Ovary (tissue), 9 donors: ENCODE data around the gene ABCA13. TPM values are rescaled to one million over a fixed set of nuclear protein-coding genes. Genes with fewer than 3 reads are reported as not detected.

ENCODE experiments used
- DNase-seq, 5 donors: peaks; one replicate each; pipeline ENCODE4 v3.0.0-alpha.2; 2019 to 2020
- H3K27ac ChIP-seq, 2 donors: fragments of 200-600 bp; one replicate each; pipeline versions ENCODE4 v1.5.1 to v1.8.0; 2019 to 2022
- H3K27me3 ChIP-seq: fragments of 200-600 bp; one replicate; pipeline ENCODE4 v1.8.0; 2022
- H3K36me3 ChIP-seq: fragments of 200-600 bp; sonication (generic); one replicate; pipeline ENCODE4 v1.5.1; 2019
- H3K4me1 ChIP-seq: one replicate; pipeline ENCODE4 v1.8.1; 2013; ENCODE audit warnings: mild to moderate bottlenecking, moderate library complexity; ENCODE audit not compliant: insufficient read depth
- H3K4me3 ChIP-seq: fragments of 200-600 bp; sonication (generic); one replicate; pipeline ENCODE4 v1.5.1; 2017
- H3K9me3 ChIP-seq, 2 donors: fragments of 200-600 bp in 1 of 2; sonication (generic) in 1 of 2; one replicate each; pipeline versions ENCODE4 v1.5.1 to v1.8.1; 2013 to 2019; ENCODE audit warnings: mild to moderate bottlenecking in 1 of 2, moderate library complexity in 1 of 2
- CTCF ChIP-seq, 3 donors: fragments of 450-650 bp in 2 of 3; fragments of 200-600 bp in 1 of 3; IDR thresholded peaks; one replicate each; pipeline versions ENCODE4 v1.5.1 to v1.8.0; 2016 to 2022; ENCODE audit warnings: antibody characterized with exemption in 3 of 3, mild to moderate bottlenecking in 1 of 3
- EP300 ChIP-seq: sonication (generic); formaldehyde crosslinking; IDR thresholded peaks from one replicate; pipeline ENCODE4 v1.6.1; 2017; ENCODE audit warnings: antibody characterized with exemption
- POLR2A ChIP-seq: fragments of 450-650 bp; IDR thresholded peaks from one replicate; pipeline ENCODE4 v1.6.1; 2017; ENCODE audit warnings: antibody characterized with exemption, mild to moderate bottlenecking, moderate library complexity
- whole genome bisulfite sequencing, 3 donors: extraction: QIAGEN DNeasy Blood & Tissue Kit in 1 of 3; methylation state at CpG; one replicate each; pipeline versions ENCODE4 v1.1.5 to v1.1.7; 2013 to 2017; 5-methylcytosine and 5-hydroxymethylcytosine counted together
- intact Hi-C, 4 donors: fragments of 100-400 bp; cut with DNase I; formaldehyde crosslinking; loops; one replicate each; pipeline versions ENCODE4 v1.11.0 to v1.15.1; 2022 to 2023
- polyA plus RNA-seq, 2 donors: library from polyadenylated mRNA; stranded (reverse); fragments of 200-250 nt in 1 of 2; fragments of 350-450 nt in 1 of 2; fragmentation: Illumina TruSeq in 1 of 2; extraction: RNeasy Lipid Tissue Mini Kit (QIAGEN cat#74804) in 1 of 2; gene quantifications; one replicate each; pipeline ENCODE4 v1.2.3, GENCODE V29; 2013 to 2014
- total RNA-seq, 7 donors: library from RNA; depleted of rRNA in 2 of 7; stranded (reverse); fragments of >200 nt in 2 of 7; fragmentation: NEBNext Ultra II Directional in 3 of 7; extraction: Animal tissue kit (Norgen Biotek cat#: 25700) in 3 of 7; gene quantifications; one replicate each; pipeline versions ENCODE4 v1.1.0 to v1.2.4, GENCODE V29; 2016 to 2023
- donor health status: DM: no; HTN: no; CAD: no; lungs with moderate emphysema.
- donor health status: DM: no; HTN: no; CAD: no.
- donor health status: Bipolar disorder and iron deficiency.
- donor health status: DM: yes; HTN: yes; CAD: no.
- donor health status: DM: no; HTN: no; CAD: no.
- donor health status: DM: yes; HTN: yes; CAD: no.

Gene ABCA13
- total and polyA plus RNA-seq, 9 donors = 0.02 to 4.1 (median 0.20) TPM

DNA sequence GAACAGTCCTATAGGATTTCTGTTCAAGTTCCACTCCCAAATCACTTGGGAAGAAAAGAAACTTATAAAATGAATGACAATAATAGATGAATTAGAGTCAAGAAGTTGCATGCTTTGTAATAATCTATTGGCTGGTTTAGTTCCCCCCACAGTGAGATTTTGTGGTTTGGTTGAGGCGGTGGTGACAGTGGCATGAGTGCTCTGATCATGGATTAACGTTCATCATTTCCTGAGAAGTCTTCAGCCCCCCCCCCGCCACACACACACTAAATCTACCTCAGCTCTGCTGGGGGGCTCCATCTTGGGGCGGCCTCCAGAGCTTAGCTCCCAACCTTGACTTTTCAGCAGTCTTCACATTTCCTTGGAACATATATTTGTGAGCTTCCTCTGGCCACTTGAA lies 121.7 kb downstream of the ABCA13 start:
- DNase-seq = no peak
- Histone ChIP-seq H3K9me3 (no peaks in the 10 kb centered on the region), H3K27me3 (no peaks in the 10 kb centered on the region), H3K36me3 (no peaks in the 10 kb centered on the region), H3K27ac (no peak overlapping the region), H3K4me1 (no peaks in the 10 kb centered on the region), H3K4me3 (no peak overlapping the region)
- intact Hi-C loops = loop anchor here in 1 of 4 donors (10.0 kb wide), 1 partner anchor 1562 kb away; no protein-coding TSS in a partner anchor
- WGBS, 3 donors = 65 to 83% (median 72%) methylated on average over 3 to 4 of the region's 4 CpGs
- TF ChIP-seq POLR2A (no peak), EP300 (no peak), CTCF (IDR thresholded peaks at IDR 0.05) (no peak)

GRCh38 chr7:48295296-48295971 lies 124.2 kb downstream of the ABCA13 start:
- no peaks in the 10 kb centered on the region for H3K36me3 ChIP-seq
- intact Hi-C loops = loop anchor here in 1 of 4 donors (10.0 kb wide), 1 partner anchor 1559 kb away; no protein-coding TSS in a partner anchor
- no peaks in the 10 kb centered on the region for H3K9me3 ChIP-seq
- DNase-seq = no peak
- no peak overlapping the region for H3K27ac ChIP-seq
- no peaks in the 10 kb centered on the region for H3K4me1 ChIP-seq
- 46 to 61% (median 50%) methylated on average over 7 of the region's 7 CpGs for WGBS, 3 donors
- no peak for TF ChIP-seq POLR2A
- TF ChIP-seq EP300 = no peak
- TF ChIP-seq CTCF (IDR thresholded peaks at IDR 0.05) = no peak
- H3K27me3 ChIP-seq = no peaks in the 10 kb centered on the region
- H3K4me3 ChIP-seq = no peak overlapping the region

GRCh38 chr7:48296966-48297365 lies 125.7 kb downstream of the ABCA13 start:
- Histone ChIP-seq H3K27me3 (no peaks in the 10 kb centered on the region), H3K9me3 (no peaks in the 10 kb centered on the region), H3K36me3 (no peaks in the 10 kb centered on the region), H3K4me1 (no peaks in the 10 kb centered on the region), H3K4me3 (no peak overlapping the region), H3K27ac (no peak overlapping the region)
- intact Hi-C loops = loop anchor here in 1 of 4 donors (10.0 kb wide), 1 partner anchor 1558 kb away; no protein-coding TSS in a partner anchor
- DNase-seq = no peak
- TF ChIP-seq EP300 (no peak), POLR2A (no peak), CTCF (IDR thresholded peaks at IDR 0.05) (no peak)
- WGBS, 3 donors = 39 to 66% (median 39%) methylated on average over 2 of the region's 2 CpGs

DNA sequence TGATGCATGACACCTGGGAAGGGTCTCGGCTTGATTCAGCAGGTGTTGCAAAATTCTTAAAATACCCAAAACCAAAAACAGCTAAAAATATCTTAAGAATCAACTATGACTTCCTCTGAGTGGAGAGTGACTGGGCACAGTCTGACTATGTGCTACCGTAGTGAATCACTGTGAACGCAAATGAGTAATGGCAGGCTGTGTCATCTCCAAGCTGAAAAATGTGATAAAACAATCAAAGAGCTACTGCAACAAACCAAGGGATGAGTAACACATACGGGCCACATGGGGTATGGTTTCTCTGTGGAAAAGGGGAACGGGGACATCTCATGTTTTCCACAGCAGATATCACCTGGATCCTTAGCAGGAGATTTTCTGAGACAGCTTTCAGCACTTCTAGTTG lies 127.5 kb downstream of the ABCA13 start:
- Histone ChIP-seq H3K4me3 (no peak overlapping the region), H3K4me1 (no peaks in the 10 kb centered on the region), H3K27ac (no peak overlapping the region), H3K27me3 (no peaks in the 10 kb centered on the region), H3K36me3 (no peaks in the 10 kb centered on the region), H3K9me3 (no peaks in the 10 kb centered on the region)
- no peak for DNase-seq
- TF ChIP-seq POLR2A = no peak
- TF ChIP-seq EP300 = no peak
- no peak for TF ChIP-seq CTCF (IDR thresholded peaks at IDR 0.05)
- 41 to 62% (median 52%) methylated on average over 5 of the region's 5 CpGs for WGBS, 3 donors
- intact Hi-C loops = loop anchor here in 1 of 4 donors (10.0 kb wide), 1 partner anchor 1556 kb away; no protein-coding TSS in a partner anchor
